ENCODE measurements around the gene SFXN3.

- TF ChIP-seq EZH2phosphoT487 (IDR thresholded peaks at IDR 0.05; ENCODE audit: insufficient read depth, low read depth) (no peak), EZH2 (IDR thresholded peaks at IDR 0.05; ENCODE audit: insufficient read depth, poor library complexity, severe bottlenecking) (no peak)
Measured at GRCh38 chr10:100996678-100997359, 34.2 kb upstream of the SFXN3 start.

All from GM23248 (cell line).